ENCODE data around the gene MLF1.

The MLF1 gene

DNA sequence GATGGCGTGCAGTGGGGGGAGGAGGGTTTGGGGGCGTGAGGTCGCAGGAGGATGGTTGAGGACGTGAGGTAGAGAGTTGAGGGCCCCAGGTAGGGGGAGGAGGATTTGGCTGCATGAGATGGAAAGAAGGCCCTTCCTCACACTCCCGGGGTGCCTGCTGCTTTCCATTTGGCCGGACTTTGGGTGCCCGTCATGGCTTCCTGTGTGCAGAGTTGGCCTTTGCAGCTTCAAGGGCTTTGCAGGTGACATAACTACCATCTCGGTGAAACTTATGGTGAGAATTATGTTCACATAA, 1.7 kb downstream of the MLF1 start:
- in situ Hi-C loops (cut with HindIII; ENCODE audit: low sequenced_read_pairs), result no loop called here

DNA sequence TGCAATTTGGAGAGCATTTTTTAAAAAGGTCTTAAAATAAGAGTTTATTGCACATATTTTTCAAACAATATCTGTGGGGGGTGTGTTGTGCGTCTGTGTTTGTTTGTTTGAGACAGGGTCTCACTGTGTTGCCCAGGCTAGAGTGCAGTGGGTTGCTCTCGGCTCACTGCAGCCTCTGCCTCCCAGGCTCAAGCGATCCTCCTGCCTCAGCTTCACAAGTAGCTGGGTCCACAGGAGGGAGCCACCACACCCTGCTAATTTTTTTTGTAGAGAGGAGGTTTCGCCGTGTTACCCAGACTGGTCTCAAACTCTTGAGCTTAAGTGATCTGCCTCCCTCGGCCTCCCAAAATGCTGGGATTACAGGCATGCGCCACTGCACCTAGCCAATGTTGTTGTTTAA, 2.7 kb downstream of the MLF1 start:
- in situ Hi-C loops (cut with HindIII; ENCODE audit: low sequenced_read_pairs), result no loop called here

- in situ Hi-C loops (cut with HindIII; ENCODE audit: low sequenced_read_pairs), result no loop called here
These were observed 3.7 kb downstream of the MLF1 start for GRCh38 chr3:158574646-158575045.

GRCh38 chr3:158590223-158590622, 19.2 kb downstream of the MLF1 start:
- in situ Hi-C loops (cut with HindIII; ENCODE audit: low sequenced_read_pairs), result no loop called here

GRCh38 chr3:158600787-158601186, 29.8 kb downstream of the MLF1 start:
- in situ Hi-C loops (cut with HindIII; ENCODE audit: low sequenced_read_pairs), result no loop called here

DNA sequence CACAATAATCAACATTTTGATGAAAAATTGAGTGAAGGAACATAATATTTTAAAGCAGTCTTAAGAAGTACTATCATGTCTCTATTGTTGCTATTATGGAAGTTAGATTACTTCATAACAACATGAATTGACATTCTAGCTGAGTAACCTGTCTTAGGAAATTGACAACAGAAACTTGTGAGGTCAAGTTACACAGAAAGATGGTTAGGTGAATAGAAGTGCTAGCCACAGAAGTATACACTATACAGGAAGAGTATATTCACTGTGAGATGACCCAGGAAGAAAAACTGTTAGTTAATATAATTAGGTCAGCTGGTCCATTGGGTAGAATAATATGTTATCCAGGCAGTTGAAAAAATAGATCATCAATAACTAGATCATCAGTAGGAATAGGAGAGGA, 31.2 kb downstream of the MLF1 start:
- in situ Hi-C loops (cut with HindIII; ENCODE audit: low sequenced_read_pairs), result no loop called here

GRCh38 chr3:158617982-158618875, 47.2 kb downstream of the MLF1 start:
- in situ Hi-C loops (cut with HindIII; ENCODE audit: low sequenced_read_pairs), result no loop called here

DNA sequence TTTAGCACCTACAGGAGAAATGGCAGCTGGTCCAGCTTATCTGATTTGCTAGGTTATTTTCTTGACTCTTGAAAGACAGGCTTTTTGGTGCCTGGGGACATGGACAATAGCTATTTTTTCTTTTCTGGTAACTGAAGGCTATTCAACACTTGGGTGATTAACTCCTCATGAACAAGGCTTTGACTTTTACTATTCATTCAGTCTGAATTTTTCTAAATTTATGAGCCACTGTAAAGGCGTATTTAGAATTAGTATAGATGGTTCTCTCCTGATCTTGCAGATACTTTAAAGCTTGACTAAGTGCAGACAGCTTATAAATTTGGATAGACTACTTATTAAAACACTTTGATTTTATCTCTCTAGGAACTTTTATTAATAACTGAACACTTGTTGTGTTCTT, 54.9 kb downstream of the MLF1 start:
- in situ Hi-C loops (cut with HindIII; ENCODE audit: low sequenced_read_pairs), result no loop called here

DNA sequence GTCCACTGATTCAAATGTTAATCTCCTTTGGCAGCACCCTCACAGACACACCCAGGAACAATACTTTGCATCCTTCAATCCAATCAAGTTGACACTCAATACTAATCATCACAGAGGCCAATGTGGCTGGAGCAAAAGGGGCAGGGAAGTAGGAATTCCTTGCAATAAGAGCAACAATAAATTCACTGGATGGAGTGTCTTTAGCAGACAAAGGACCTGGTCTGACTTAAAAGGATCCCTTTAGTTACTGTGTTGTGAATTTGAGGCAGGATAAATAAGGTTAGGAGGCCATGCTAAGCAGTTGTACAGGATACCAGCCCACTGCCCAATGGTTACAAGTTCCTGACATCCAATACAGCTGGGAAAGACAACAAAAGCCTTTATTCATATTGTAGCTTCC, 61.0 kb downstream of the MLF1 start:
- in situ Hi-C loops (cut with HindIII; ENCODE audit: low sequenced_read_pairs), result no loop called here

DNA sequence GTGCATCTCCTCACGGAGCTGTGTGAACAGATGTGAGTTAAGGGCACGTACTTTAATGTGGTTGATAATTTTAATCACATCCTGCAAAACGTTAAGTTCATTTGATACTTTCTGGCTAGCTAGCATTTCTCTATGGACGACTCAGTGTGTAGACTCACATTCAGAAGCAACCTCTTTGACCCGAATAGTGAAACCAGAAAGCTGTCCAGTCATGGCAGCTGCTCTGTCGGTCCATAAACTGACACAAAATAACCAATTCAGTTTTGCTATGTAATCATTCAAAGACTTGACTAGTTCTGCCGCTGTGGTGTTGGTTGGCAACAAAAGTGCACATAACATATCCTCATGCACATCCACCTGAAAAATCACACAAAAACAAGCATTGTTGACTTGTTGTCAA, 69.7 kb downstream of the MLF1 start:
- in situ Hi-C loops (cut with HindIII; ENCODE audit: low sequenced_read_pairs), result no loop called here

GRCh38 chr3:158642005-158642404, 71.0 kb downstream of the MLF1 start:
- in situ Hi-C loops (cut with HindIII; ENCODE audit: low sequenced_read_pairs), result no loop called here

- in situ Hi-C loops (cut with HindIII; ENCODE audit: low sequenced_read_pairs), result no loop called here
These were observed 71.6 kb downstream of the MLF1 start for GRCh38 chr3:158642474-158643210.

GRCh38 chr3:158644345-158644908, 73.4 kb downstream of the MLF1 start, which contains the start of gene GFM1:
Gene GFM1 (plus strand): TSS chr3:158644527. CDS start chr3:158644635, 108 bp downstream.
- in situ Hi-C loops (cut with HindIII; ENCODE audit: low sequenced_read_pairs), result no loop called here

- in situ Hi-C loops (cut with HindIII; ENCODE audit: low sequenced_read_pairs), result no loop called here
These were observed 78.8 kb downstream of the MLF1 start for GRCh38 chr3:158649791-158650190.

DNA sequence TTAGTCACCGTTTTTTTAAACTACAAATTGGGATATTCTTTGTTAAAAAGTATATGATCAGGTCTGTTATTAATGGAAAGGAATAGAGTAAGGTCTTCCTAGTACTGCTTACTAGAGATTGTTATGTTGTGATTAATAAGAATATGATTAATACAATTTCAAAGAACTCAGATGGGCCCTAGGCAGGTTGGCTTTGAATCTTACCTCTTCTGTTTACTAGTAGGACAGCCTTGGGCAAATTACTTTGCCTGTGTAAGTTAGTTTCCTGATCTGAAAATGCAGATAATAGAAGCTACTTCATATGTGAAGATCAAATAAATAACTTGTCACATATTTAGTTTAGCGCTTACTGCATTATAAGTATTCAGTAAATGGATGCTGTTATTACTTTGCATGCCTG, 80.2 kb downstream of the MLF1 start:
- in situ Hi-C loops (cut with HindIII; ENCODE audit: low sequenced_read_pairs), result no loop called here

DNA sequence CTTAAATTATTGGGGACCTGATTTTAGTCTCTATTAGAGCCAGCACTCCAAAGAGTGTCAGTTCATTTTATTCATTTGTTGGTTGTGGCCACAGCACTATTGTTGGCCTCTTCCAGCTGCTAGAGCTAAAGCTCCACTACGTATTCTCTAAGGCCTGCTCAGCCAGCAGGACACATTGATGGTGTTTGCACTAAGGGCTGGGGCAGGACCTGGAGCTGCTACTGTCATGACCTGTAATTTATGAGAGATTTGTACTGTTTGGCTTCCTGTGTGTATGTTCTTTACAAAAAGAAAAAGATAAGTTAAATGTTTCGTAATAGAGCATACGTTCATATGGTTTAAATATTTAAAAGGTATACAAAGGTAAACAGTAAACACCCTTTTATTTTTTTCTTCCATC, 81.5 kb downstream of the MLF1 start:
- in situ Hi-C loops (cut with HindIII; ENCODE audit: low sequenced_read_pairs), result no loop called here

All from endothelial cell of hepatic sinusoid (primary cell).